ENCODE measurements around the gene CDR2.

The CDR2 gene

GRCh38 chr16:22388101-22388644 lies 13.8 kb upstream of the CDR2 start:
- no peaks in the 10 kb centered on the region for H3K9me3 ChIP-seq (ENCODE audit: control insufficient read depth, insufficient read depth, low read depth, low read length)
- H3K4me3 ChIP-seq (ENCODE audit: low read depth, low read length) = no peak overlapping the region
- no peak overlapping the region for H3K27ac ChIP-seq (ENCODE audit: extremely low read depth, low read depth, low read length)
- H3K4me1 ChIP-seq (ENCODE audit: control insufficient read depth, insufficient read depth, low read length) = peaks cover 3% of the 10 kb centered on the region; the same call in 1 of the 2 replicates
- TF ChIP-seq, protein P1, sequence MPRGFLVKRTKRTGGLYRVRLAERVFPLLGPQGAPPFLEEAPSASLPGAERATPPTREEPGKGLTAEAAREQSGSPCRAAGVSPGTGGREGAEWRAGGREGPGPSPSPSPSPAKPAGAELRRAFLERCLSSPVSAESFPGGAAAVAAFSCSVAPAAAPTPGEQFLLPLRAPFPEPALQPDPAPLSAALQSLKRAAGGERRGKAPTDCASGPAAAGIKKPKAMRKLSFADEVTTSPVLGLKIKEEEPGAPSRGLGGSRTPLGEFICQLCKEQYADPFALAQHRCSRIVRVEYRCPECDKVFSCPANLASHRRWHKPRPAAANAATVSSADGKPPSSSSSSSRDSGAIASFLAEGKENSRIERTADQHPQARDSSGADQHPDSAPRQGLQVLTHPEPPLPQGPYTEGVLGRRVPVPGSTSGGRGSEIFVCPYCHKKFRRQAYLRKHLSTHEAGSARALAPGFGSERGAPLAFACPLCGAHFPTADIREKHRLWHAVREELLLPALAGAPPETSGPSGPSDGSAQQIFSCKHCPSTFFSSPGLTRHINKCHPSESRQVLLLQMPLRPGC (tag by site-specific recombination; IDR thresholded peaks at IDR 0.05) = no peak
- TF ChIP-seq ZNF366 (tag by site-specific recombination; conservative IDR thresholded peaks at IDR 0.05) (no peak), ZNF843 (tag by site-specific recombination; IDR thresholded peaks at IDR 0.05) (no peak), ZNF785 (tag by site-specific recombination; IDR thresholded peaks at IDR 0.05) (no peak), ZNF221 (tag by site-specific recombination; IDR thresholded peaks at IDR 0.05; ENCODE audit: borderline replicate concordance) (no peak), ZNF239 (tag by site-specific recombination; IDR thresholded peaks at IDR 0.05) (no peak), ZNF548 (tag by site-specific recombination; IDR thresholded peaks at IDR 0.05) (no peak), ZNF692 (tag by site-specific recombination; IDR thresholded peaks at IDR 0.05) (no peak), ZNF23 (tag by site-specific recombination; IDR thresholded peaks at IDR 0.05; ENCODE audit: borderline replicate concordance) (no peak), ZBTB7A (tag by site-specific recombination; IDR thresholded peaks at IDR 0.05; ENCODE audit: low read depth) (no peak), OSR2 (tag by site-specific recombination; IDR thresholded peaks at IDR 0.05) (no peak), ZNF274 (IDR thresholded peaks at IDR 0.05; ENCODE audit: low read length) (no peak), ZNF274 (tag by site-specific recombination; IDR thresholded peaks at IDR 0.05; ENCODE audit: borderline replicate concordance) (no peak)
- TF ChIP-seq, protein P2, sequence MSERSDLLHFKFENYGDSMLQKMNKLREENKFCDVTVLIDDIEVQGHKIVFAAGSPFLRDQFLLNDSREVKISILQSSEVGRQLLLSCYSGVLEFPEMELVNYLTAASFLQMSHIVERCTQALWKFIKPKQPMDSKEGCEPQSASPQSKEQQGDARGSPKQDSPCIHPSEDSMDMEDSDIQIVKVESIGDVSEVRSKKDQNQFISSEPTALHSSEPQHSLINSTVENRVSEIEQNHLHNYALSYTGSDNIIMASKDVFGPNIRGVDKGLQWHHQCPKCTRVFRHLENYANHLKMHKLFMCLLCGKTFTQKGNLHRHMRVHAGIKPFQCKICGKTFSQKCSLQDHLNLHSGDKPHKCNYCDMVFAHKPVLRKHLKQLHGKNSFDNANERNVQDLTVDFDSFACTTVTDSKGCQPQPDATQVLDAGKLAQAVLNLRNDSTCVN (tag by site-specific recombination; optimal IDR thresholded peaks at IDR 0.05) = no peak
- TF ChIP-seq, protein P3, sequence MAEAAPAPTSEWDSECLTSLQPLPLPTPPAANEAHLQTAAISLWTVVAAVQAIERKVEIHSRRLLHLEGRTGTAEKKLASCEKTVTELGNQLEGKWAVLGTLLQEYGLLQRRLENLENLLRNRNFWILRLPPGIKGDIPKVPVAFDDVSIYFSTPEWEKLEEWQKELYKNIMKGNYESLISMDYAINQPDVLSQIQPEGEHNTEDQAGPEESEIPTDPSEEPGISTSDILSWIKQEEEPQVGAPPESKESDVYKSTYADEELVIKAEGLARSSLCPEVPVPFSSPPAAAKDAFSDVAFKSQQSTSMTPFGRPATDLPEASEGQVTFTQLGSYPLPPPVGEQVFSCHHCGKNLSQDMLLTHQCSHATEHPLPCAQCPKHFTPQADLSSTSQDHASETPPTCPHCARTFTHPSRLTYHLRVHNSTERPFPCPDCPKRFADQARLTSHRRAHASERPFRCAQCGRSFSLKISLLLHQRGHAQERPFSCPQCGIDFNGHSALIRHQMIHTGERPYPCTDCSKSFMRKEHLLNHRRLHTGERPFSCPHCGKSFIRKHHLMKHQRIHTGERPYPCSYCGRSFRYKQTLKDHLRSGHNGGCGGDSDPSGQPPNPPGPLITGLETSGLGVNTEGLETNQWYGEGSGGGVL (tag by site-specific recombination; IDR thresholded peaks at IDR 0.05) = no peak
- TF ChIP-seq, protein P4, sequence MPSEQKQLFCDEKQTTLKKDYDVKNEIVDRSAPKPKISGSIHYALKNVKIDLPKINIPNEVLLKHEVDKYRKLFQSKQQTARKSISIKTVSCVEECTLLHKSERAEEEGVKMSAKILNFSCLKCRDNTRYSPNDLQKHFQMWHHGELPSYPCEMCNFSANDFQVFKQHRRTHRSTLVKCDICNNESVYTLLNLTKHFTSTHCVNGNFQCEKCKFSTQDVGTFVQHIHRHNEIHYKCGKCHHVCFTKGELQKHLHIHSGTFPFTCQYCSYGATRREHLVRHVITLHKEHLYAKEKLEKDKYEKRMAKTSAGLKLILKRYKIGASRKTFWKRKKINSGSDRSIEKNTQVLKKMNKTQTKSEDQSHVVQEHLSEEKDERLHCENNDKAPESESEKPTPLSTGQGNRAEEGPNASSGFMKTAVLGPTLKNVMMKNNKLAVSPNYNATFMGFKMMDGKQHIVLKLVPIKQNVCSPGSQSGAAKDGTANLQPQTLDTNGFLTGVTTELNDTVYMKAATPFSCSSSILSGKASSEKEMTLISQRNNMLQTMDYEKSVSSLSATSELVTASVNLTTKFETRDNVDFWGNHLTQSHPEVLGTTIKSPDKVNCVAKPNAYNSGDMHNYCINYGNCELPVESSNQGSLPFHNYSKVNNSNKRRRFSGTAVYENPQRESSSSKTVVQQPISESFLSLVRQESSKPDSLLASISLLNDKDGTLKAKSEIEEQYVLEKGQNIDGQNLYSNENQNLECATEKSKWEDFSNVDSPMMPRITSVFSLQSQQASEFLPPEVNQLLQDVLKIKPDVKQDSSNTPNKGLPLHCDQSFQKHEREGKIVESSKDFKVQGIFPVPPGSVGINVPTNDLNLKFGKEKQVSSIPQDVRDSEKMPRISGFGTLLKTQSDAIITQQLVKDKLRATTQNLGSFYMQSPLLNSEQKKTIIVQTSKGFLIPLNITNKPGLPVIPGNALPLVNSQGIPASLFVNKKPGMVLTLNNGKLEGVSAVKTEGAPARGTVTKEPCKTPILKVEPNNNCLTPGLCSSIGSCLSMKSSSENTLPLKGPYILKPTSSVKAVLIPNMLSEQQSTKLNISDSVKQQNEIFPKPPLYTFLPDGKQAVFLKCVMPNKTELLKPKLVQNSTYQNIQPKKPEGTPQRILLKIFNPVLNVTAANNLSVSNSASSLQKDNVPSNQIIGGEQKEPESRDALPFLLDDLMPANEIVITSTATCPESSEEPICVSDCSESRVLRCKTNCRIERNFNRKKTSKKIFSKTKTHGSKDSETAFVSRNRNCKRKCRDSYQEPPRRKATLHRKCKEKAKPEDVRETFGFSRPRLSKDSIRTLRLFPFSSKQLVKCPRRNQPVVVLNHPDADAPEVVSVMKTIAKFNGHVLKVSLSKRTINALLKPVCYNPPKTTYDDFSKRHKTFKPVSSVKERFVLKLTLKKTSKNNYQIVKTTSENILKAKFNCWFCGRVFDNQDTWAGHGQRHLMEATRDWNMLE (tag by site-specific recombination; conservative IDR thresholded peaks at IDR 0.05; ENCODE audit: low read depth) = no peak
- TF ChIP-seq, protein P5, sequence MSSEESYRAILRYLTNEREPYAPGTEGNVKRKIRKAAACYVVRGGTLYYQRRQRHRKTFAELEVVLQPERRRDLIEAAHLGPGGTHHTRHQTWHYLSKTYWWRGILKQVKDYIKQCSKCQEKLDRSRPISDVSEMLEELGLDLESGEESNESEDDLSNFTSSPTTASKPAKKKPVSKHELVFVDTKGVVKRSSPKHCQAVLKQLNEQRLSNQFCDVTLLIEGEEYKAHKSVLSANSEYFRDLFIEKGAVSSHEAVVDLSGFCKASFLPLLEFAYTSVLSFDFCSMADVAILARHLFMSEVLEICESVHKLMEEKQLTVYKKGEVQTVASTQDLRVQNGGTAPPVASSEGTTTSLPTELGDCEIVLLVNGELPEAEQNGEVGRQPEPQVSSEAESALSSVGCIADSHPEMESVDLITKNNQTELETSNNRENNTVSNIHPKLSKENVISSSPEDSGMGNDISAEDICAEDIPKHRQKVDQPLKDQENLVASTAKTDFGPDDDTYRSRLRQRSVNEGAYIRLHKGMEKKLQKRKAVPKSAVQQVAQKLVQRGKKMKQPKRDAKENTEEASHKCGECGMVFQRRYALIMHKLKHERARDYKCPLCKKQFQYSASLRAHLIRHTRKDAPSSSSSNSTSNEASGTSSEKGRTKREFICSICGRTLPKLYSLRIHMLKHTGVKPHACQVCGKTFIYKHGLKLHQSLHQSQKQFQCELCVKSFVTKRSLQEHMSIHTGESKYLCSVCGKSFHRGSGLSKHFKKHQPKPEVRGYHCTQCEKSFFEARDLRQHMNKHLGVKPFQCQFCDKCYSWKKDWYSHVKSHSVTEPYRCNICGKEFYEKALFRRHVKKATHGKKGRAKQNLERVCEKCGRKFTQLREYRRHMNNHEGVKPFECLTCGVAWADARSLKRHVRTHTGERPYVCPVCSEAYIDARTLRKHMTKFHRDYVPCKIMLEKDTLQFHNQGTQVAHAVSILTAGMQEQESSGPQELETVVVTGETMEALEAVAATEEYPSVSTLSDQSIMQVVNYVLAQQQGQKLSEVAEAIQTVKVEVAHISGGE (tag by site-specific recombination; conservative IDR thresholded peaks at IDR 0.05; ENCODE audit: low read depth) = no peak
- ChIA-PET POLR2A (interaction anchor here (1.2 to 1.3 kb wide), 2 partner anchors 13 to 19 kb away, joined by 3 read pairs; partner anchors contain the start of gene CDR2), CTCF (no interaction called here)
- no peaks in the 10 kb centered on the region; a peak in 1 of 3 replicates for H3K36me3 ChIP-seq (ENCODE audit: control insufficient read depth in 2 of 2, insufficient read depth in 1 of 2, low read length in 2 of 2)
